ENCODE measurements around the gene PPP3R2.

- no peak for TF ChIP-seq POLR2A (IDR thresholded peaks at IDR 0.05)
- no peak for TF ChIP-seq CTCF (IDR thresholded peaks at IDR 0.05)
- TF ChIP-seq EP300 (IDR thresholded peaks at IDR 0.05): no peak
Observed at GRCh38 chr9:101639785-101640665, 45.3 kb upstream of the PPP3R2 start.
